Activated CD4-positive, alpha-beta T cell treated with anti-CD3 and anti-CD28 coated beads, Interleukin-10, Interleukin-2, amounts not matched to agents 100 ng/mL and 50 ng/mL, durations not matched to agents 16 hours and 8 hours (primary cell): ENCODE results near the gene RPL10.

Experiments
- DNase-seq: peaks from one replicate; pipeline ENCODE4 v3.0.0-alpha.2; 2020

The RPL10 gene

GRCh38 chrX:154401918-154402621 lies 3.9 kb downstream of the RPL10 start:
- peak; percentile 34 for DNase-seq

- no peak for DNase-seq
Measured at GRCh38 chrX:154402622-154403127, 4.5 kb downstream of the RPL10 start.

GRCh38 chrX:154403192-154403591 lies 5.0 kb downstream of the RPL10 start:
- DNase-seq = no peak

- no peak for DNase-seq
Measured at GRCh38 chrX:154403858-154404257, 5.7 kb downstream of the RPL10 start.

- DNase-seq = no peak
Measured at GRCh38 chrX:154404625-154405192, 6.5 kb downstream of the RPL10 start.

- no peak for DNase-seq
Measured at GRCh38 chrX:154408659-154409221, 10.6 kb downstream of the RPL10 start.

GRCh38 chrX:154409222-154409871 lies 11.2 kb downstream of the RPL10 start, which contains the start of gene DNASE1L1:
DNASE1L1 (minus strand) TSS chrX:154409254; CDS start chrX:154405568, 3,686 bp downstream.
- peak; percentile 53 for DNase-seq

GRCh38 chrX:154411981-154412340 lies 13.8 kb downstream of the RPL10 start:
- DNase-seq = peak; percentile 73

GRCh38 chrX:154412468-154412867 lies 14.3 kb downstream of the RPL10 start:
- DNase-seq = peak; percentile 63

GRCh38 chrX:154413142-154413541 lies 15.0 kb downstream of the RPL10 start:
- DNase-seq = no peak

GRCh38 chrX:154417157-154417556 lies 19.0 kb downstream of the RPL10 start:
- DNase-seq = no peak

- DNase-seq = no peak
Measured at GRCh38 chrX:154419189-154419588, 21.0 kb downstream of the RPL10 start.

- no peak for DNase-seq
Measured at GRCh38 chrX:154419688-154420401, 21.7 kb downstream of the RPL10 start.

- DNase-seq = no peak
Measured at GRCh38 chrX:154420402-154420756, 22.2 kb downstream of the RPL10 start.

- DNase-seq = no peak
Measured at GRCh38 chrX:154426916-154427770, 29.0 kb downstream of the RPL10 start.

- peak; percentile 95 for DNase-seq
Measured at GRCh38 chrX:154428176-154429171, 30.3 kb downstream of the RPL10 start, which contains the start of gene ATP6AP1. ATP6AP1 (plus strand) TSS chrX:154428677; CDS start chrX:154428693, 16 bp downstream.

- no peak for DNase-seq
Measured at GRCh38 chrX:154429711-154430110, 31.5 kb downstream of the RPL10 start.

GRCh38 chrX:154430479-154430878 lies 32.3 kb downstream of the RPL10 start:
- no peak for DNase-seq

- no peak for DNase-seq
Measured at GRCh38 chrX:154430916-154431315, 32.7 kb downstream of the RPL10 start.

- no peak for DNase-seq
Measured at GRCh38 chrX:154431341-154431740, 33.2 kb downstream of the RPL10 start.

- DNase-seq = no peak
Measured at GRCh38 chrX:154432210-154432609, 34.0 kb downstream of the RPL10 start.
